GM12878 (cell line): ENCODE results near the gene TBC1D22B. TPM values are rescaled to one million over a fixed set of nuclear protein-coding genes. Genes with fewer than 3 reads are reported as not detected.

Source experiments
- ATAC-seq: fragments of 200-7000 bp; cut with Tn5 transposase; 3 replicates; pipeline ENCODE4 v1.9.1; 2020; ENCODE audit warnings: mild to moderate bottlenecking, moderate library complexity
- BruUV-seq: library from RNA; stranded (reverse); fragments of 400-500 nt; replicated peaks from 2 replicates; lab custom pipeline; 2021; lab: Mats Ljungman, UMichigan
- CTCF ChIA-PET: fragments of 300-600 bp; sonication (Branson Sonifier 250); formaldehyde crosslinking; extraction: SDS; loops from one replicate; lab custom pipeline; 2021; ENCODE audit warnings: inconsistent platforms; lab: Yijun Ruan, JAX
- POLR2A ChIA-PET: fragments of 350-600 bp; formaldehyde crosslinking; extraction: SDS; loops from one replicate; lab custom pipeline; 2021; ENCODE audit warnings: inconsistent platforms; lab: Charles Lee
- RAD21 ChIA-PET: fragments of 300-600 bp; sonication (Branson Sonifier 250); formaldehyde crosslinking; loops from one replicate; lab custom pipeline; 2023; ENCODE audit warnings: antibody characterized with exemption; ENCODE audit not compliant: unreplicated experiment; lab: Charles Lee
- SMC1A ChIA-PET: fragments of 300-600 bp; sonication (Branson Sonifier 250); formaldehyde crosslinking; loops from one replicate; lab custom pipeline; 2023; ENCODE audit not compliant: unreplicated experiment, uncharacterized antibody; lab: Charles Lee
- DNase-seq: peaks from one replicate; pipeline ENCODE4 v3.0.0-alpha.2; 2011; ENCODE audit warnings: low read depth, low spot score
- FAIRE-seq: peaks from 3 replicates; lab custom pipeline; 2011; peaks lifted over from hg19 to GRCh38; lab: Jason Lieb, UNC
- H2AFZ ChIP-seq: 2 replicates; pipeline ENCODE4 v1.6.0; 2011; ENCODE audit warnings: low read depth, low read length, control low read depth; ENCODE audit not compliant: control insufficient read depth
- H3K27ac ChIP-seq: 2 replicates; pipeline ENCODE4 v1.5.1; 2011; ENCODE audit warnings: control low read depth; ENCODE audit not compliant: control insufficient read depth, insufficient read depth
- H3K27me3 ChIP-seq, 2 experiments: replicated peaks in 1 of 2; 2 replicates each; pipeline versions ENCODE4 v1.6.0 to v1.6.1; 2011; ENCODE audit warnings: low read length in 1 of 2; ENCODE audit not compliant: control insufficient read depth in 2 of 2, insufficient read depth in 2 of 2
- H3K36me3 ChIP-seq, 2 experiments: 2 replicates each; pipeline ENCODE4 v1.5.1; 2011; ENCODE audit warnings: low read length in 1 of 2; ENCODE audit not compliant: control insufficient read depth in 2 of 2, insufficient read depth in 2 of 2
- H3K4me1 ChIP-seq: 2 replicates; pipeline ENCODE4 v1.6.1; 2011; ENCODE audit warnings: mild to moderate bottlenecking, low read length, moderate library complexity, mixed read lengths; ENCODE audit not compliant: control insufficient read depth, insufficient read depth
- H3K4me2 ChIP-seq: 2 replicates; pipeline ENCODE4 v1.6.0; 2011; ENCODE audit warnings: control low read depth; ENCODE audit not compliant: control insufficient read depth, insufficient read depth
- H3K4me3 ChIP-seq: fragments of 200-600 bp; sonication (generic); 2 replicates; pipeline ENCODE4 v1.5.1; 2016
- H3K79me2 ChIP-seq: 2 replicates; pipeline ENCODE4 v1.6.0; 2011; ENCODE audit warnings: low read length; ENCODE audit not compliant: control insufficient read depth, insufficient read depth
- H3K9ac ChIP-seq: 2 replicates; pipeline ENCODE4 v1.8.0; 2011; ENCODE audit warnings: low read length, control low read depth, mixed read lengths; ENCODE audit not compliant: control insufficient read depth, insufficient read depth
- H3K9me3 ChIP-seq: replicated peaks from 3 replicates; pipeline ENCODE4 v1.5.1; 2011; ENCODE audit warnings: mild to moderate bottlenecking, low read length; ENCODE audit not compliant: control insufficient read depth, insufficient read depth
- H4K20me1 ChIP-seq: 2 replicates; pipeline ENCODE4 v1.6.0; 2011; ENCODE audit not compliant: control insufficient read depth, insufficient read depth
- GABPA ChIP-seq: IDR thresholded peaks from 2 replicates; pipeline ENCODE4 v1.6.1; 2014; ENCODE audit warnings: antibody characterized with exemption, low read depth, mild to moderate bottlenecking, inconsistent platforms
- HDGF ChIP-seq: fragments of 450-650 bp; IDR thresholded peaks from 2 replicates; pipeline ENCODE4 v1.6.1; 2016; ENCODE audit warnings: antibody characterized with exemption
- MEF2A ChIP-seq: IDR thresholded peaks from 2 replicates; pipeline ENCODE4 v1.6.1; 2011; ENCODE audit warnings: low read depth, mild to moderate bottlenecking, low read length, moderate library complexity; ENCODE audit not compliant: insufficient read depth
- MTA3 ChIP-seq: IDR thresholded peaks from 2 replicates; pipeline ENCODE4 v1.6.1; 2012; ENCODE audit warnings: low read length, inconsistent platforms, borderline replicate concordance
- MYC ChIP-seq: IDR thresholded peaks from 2 replicates; pipeline ENCODE4 v1.6.1; 2011; ENCODE audit warnings: mild to moderate bottlenecking, low read length, moderate library complexity, inconsistent platforms; ENCODE audit not compliant: insufficient read depth, insufficient replicate concordance, insufficient read length, severe bottlenecking
- NFIC ChIP-seq: IDR thresholded peaks from 2 replicates; pipeline ENCODE4 v1.6.1; 2012; ENCODE audit warnings: low read depth, mild to moderate bottlenecking, inconsistent platforms, low read length, moderate library complexity
- NR2C1 ChIP-seq: fragments of 450-650 bp; IDR thresholded peaks from 2 replicates; pipeline ENCODE4 v1.6.1; 2017; ENCODE audit warnings: antibody characterized with exemption, mild to moderate bottlenecking, moderate library complexity
- PAX8 ChIP-seq: fragments of 450-650 bp; IDR thresholded peaks from 2 replicates; pipeline ENCODE4 v1.6.1; 2017; ENCODE audit warnings: mild to moderate bottlenecking, moderate library complexity
- WRNIP1 ChIP-seq: IDR thresholded peaks from 2 replicates; pipeline ENCODE4 v1.6.1; 2011; ENCODE audit warnings: low read depth, low read length, improper control_type of control experiment, borderline replicate concordance
- WGBS: methylation state at CpG from one replicate; pipeline ENCODE4 v1.1.6; 2016; ENCODE audit warnings: low lambda C conversion rate; ENCODE audit not compliant: insufficient replicate concordance, insufficient coverage; ENCODE audit errors: missing lambda C conversion rate; 5-methylcytosine and 5-hydroxymethylcytosine counted together
- in situ Hi-C: fragments of 300-500 bp; cut with MboI; formaldehyde crosslinking; loops from 9 replicates; pipeline ENCODE4 v1.14.3; 2018; ENCODE audit warnings: mixed read lengths
- intact Hi-C: fragments of 100-400 bp; cut with micrococcal nuclease; formaldehyde crosslinking; loops from one replicate; pipeline ENCODE4 v1.14.2; 2022; ENCODE audit not compliant: unreplicated experiment
- polyA plus RNA-seq, 11 experiments: library from polyadenylated mRNA; depleted of rRNA in 4 of 11; unstranded in 6 of 11; stranded (reverse) in 5 of 11; fragments of >200 nt; fragmentation: Nextera tagmentation in 4 of 11; fragmentation: Illumina TruSeq in 1 of 11; extraction: Ambion mirVana in 4 of 11; extraction: Trizol in 1 of 11; gene quantifications; 1 replicate in 1 of 11; 2 replicates in 10 of 11; pipeline versions ENCODE4 v1.2.1 to v1.2.3, GENCODE V29; 2011 to 2016; ENCODE audit warnings: inconsistent platforms in 2 of 11, missing spikeins in 2 of 11, low read depth in 1 of 11
- total RNA-seq, 4 experiments: library from RNA; depleted of rRNA in 3 of 4; stranded (reverse); fragments of >200 nt in 3 of 4; fragmentation: Illumina TruSeq in 1 of 4; extraction: Trizol in 1 of 4; gene quantifications; 2 replicates each; pipeline versions ENCODE4 v1.2.1 to v1.2.3, GENCODE V29; 2013 to 2021

TBC1D22B gene
- total and polyA plus RNA-seq, 10 of the 15 experiments (the other 5 are each of a cell fraction or from before 2014, with no cell fraction given), result 3.4 to 18.7 (median 14.1) TPM

- Histone ChIP-seq H3K9me3 (no peaks in the 10 kb centered on the region), H3K9ac (no peak overlapping the region), H3K4me1 (peaks cover 5% of the 10 kb centered on the region), H2AFZ (no peak overlapping the region), H3K36me3 (peaks cover 0 to 6% of the 10 kb centered on the region in 2 experiments; a peak in 3 of 4 replicates), H3K4me2 (no peak overlapping the region), H3K79me2 (no peaks in the 10 kb centered on the region), H4K20me1 (no peaks in the 10 kb centered on the region), H3K27ac (no peak overlapping the region), H3K4me3 (no peak overlapping the region), H3K27me3 (no peaks in the 10 kb centered on the region)
- in situ Hi-C loops, result no loop called here
- TF ChIP-seq MYC (no peak), MEF2A (no peak), WRNIP1 (no peak), NR2C1 (no peak), PAX8 (no peak), GABPA (no peak), HDGF (no peak), MTA3 (no peak), NFIC (no peak)
- CTCF ChIA-PET, result interaction anchor here (1.2 to 5.9 kb wide), 7 partner anchors 11 to 95 kb away, joined by 3 to 112 read pairs (median 5); no protein-coding TSS in a partner anchor
- SMC1A ChIA-PET, result interaction anchor here (1.5 to 3.4 kb wide), 2 partner anchors 9 to 85 kb away, joined by 3 to 25 read pairs; no protein-coding TSS in a partner anchor
- no peak for DNase-seq
- no peak for FAIRE-seq
- intact Hi-C loops, result no loop called here
- POLR2A ChIA-PET, result no interaction called here
- no peak for ATAC-seq
- BruUV-seq, result no TSS peak
- RAD21 ChIA-PET, result interaction anchor here (1.2 to 1.6 kb wide), 2 partner anchors 10 kb away, joined by 3 to 12 read pairs; no protein-coding TSS in a partner anchor
- 97% methylated on average over 7 of the region's 7 CpGs for WGBS
Observed at GRCh38 chr6:37304766-37305165, 47.2 kb downstream of the TBC1D22B start.
